GM10248 (cell line): ENCODE measurements around the gene MAP3K3.
A peak's percentile ranks its signal among the peaks of the same experiment; 100 is the strongest.

Experiments used
- CTCF ChIA-PET: fragments of 300-600 bp; sonication (Branson Sonifier 250); formaldehyde crosslinking; extraction: SDS; loops from one replicate; lab custom pipeline; 2021; ENCODE audit warnings: antibody characterized with exemption; lab: Yijun Ruan, JAX
- POLR2A ChIA-PET: fragments of 350-650 bp; sonication (Branson Sonifier 250); formaldehyde crosslinking; extraction: SDS; loops from one replicate; lab custom pipeline; 2020; ENCODE audit warnings: antibody characterized with exemption; lab: Yijun Ruan, JAX
- DNase-seq: peaks from one replicate; pipeline ENCODE4 v3.0.0; 2012; ENCODE audit errors: extremely low spot score
- CTCF ChIP-seq: IDR thresholded peaks from 2 replicates; pipeline ENCODE4 v1.5.1; 2012; ENCODE audit warnings: mild to moderate bottlenecking, low read depth; ENCODE audit errors: extremely low read depth, missing control alignments, control extremely low read depth

Gene MAP3K3

GRCh38 chr17:63698886-63699637, 76.8 kb downstream of the MAP3K3 start:
- ChIA-PET CTCF (interaction anchor here (0.8 to 6.4 kb wide), 14 partner anchors 11 to 144 kb away, joined by 3 to 56 read pairs (median 4); partner anchors contain the start of gene SMARCD2), POLR2A (interaction anchor here (1.0 kb wide), 1 partner anchor 43 kb away, joined by 3 read pairs; no protein-coding TSS in a partner anchor)
- no peak for TF ChIP-seq CTCF
- DNase-seq, result peak; percentile 83

- POLR2A ChIA-PET, result interaction anchor here (1.5 kb wide), 1 partner anchor 14 kb away, joined by 3 read pairs; no protein-coding TSS in a partner anchor
- DNase-seq, result peak; percentile 85
- CTCF ChIA-PET, result no interaction called here
- no peak for TF ChIP-seq CTCF
Observed at GRCh38 chr17:63699638-63700527, 77.7 kb downstream of the MAP3K3 start, which contains the start of gene LIMD2. Gene LIMD2 (minus strand): TSS chr17:63700125. CDS start chr17:63699298, 827 bp downstream.

DNA sequence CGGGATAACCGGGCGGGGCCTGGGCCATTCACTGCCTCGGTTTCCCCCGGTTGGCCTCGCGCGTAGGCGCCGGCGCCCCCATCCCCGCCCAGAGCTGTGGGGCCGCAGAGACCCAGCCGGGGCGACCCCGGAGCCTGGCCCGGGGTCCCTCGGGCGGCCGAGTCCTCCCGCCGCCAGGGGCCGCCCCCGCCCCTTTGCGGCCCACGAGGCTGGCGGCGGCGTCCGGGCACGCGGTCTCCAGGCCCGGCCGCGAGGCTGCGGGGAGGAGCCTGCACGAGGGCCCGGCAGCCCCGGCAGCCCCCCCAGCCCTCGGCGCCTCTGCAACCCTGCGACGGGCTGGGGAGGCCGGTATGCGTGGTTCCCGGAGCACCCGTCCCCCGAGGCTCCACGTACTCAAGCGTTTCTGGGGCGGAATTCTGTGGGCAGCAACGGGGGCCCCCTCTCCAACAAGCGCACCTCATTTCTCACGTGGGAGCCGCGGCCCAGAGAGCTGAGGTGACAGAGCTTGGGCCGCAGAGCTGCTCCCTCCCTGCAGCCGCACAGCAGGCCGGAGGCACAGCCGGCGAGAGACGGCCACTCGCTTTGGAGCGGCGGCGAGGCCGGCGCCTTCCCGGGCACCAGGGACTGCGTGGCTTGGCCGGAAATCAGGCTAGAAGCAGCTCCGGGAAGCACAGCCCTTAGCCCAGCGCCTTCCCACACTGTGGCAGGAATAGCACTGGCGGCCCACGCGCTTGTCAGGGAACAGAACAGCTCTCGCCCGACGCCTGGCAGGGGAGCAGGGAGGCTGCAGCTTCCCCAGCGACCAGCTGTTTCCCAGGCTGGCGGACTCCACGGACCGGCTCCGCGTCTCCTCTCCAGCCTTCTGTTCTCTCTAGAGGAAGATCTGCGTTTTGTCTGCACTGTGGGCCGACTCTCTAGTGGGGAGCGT, 78.6 kb downstream of the MAP3K3 start:
- POLR2A ChIA-PET, result interaction anchor here (0.9 to 1.5 kb wide), 2 partner anchors 10 to 14 kb away, joined by 3 read pairs; no protein-coding TSS in a partner anchor
- TF ChIP-seq CTCF, result peak; percentile 44
- CTCF ChIA-PET, result interaction anchor here (1.1 to 1.7 kb wide), 6 partner anchors 8 to 275 kb away, joined by 3 to 5 read pairs (median 4); partner anchors contain the start of gene DDX42
- peak; percentile 79 for DNase-seq

GRCh38 chr17:63701456-63701820, 79.2 kb downstream of the MAP3K3 start:
- CTCF ChIA-PET, result interaction anchor here (1.1 to 1.7 kb wide), 6 partner anchors 9 to 276 kb away, joined by 3 to 5 read pairs (median 4); partner anchors contain the start of gene DDX42
- POLR2A ChIA-PET, result interaction anchor here (0.6 to 1.5 kb wide), 3 partner anchors 9 to 1219 kb away, joined by 3 to 7 read pairs (median 3); no protein-coding TSS in a partner anchor
- DNase-seq, result no peak
- TF ChIP-seq CTCF, result no peak

GRCh38 chr17:63701868-63702720, 79.9 kb downstream of the MAP3K3 start:
- POLR2A ChIA-PET, result interaction anchor here (0.6 to 0.9 kb wide), 2 partner anchors 8 to 1219 kb away, joined by 3 to 7 read pairs; no protein-coding TSS in a partner anchor
- CTCF ChIA-PET, result interaction anchor here (0.9 to 1.7 kb wide), 8 partner anchors 8 to 277 kb away, joined by 3 to 5 read pairs (median 4); partner anchors contain the start of gene DDX42
- peak; percentile 74 for DNase-seq
- TF ChIP-seq CTCF, result no peak
